NK-92 (cell line): ENCODE data around the gene GOLGA5.
"Not testable (repeated sequence)": the region's sequence is repeated elsewhere in the genome, so short reads cannot be mapped to it uniquely, and the experiment has no call there.

Source experiments
- DNase-seq: peaks from one replicate; lab custom pipeline; 2025; ENCODE audit not compliant: unreplicated experiment; lab: John Stamatoyannopoulos, UW

Gene GOLGA5

GRCh38 chr14:92793709-92794546 lies at the start of gene GOLGA5:
TSS of gene GOLGA5 (plus strand) at chr14:92794305. CDS start at chr14:92797438, 3,133 bp downstream.
- peak; percentile 91 for DNase-seq

- DNase-seq: no peak
These were observed 46.3 kb upstream of the GOLGA5 start for GRCh38 chr14:92747701-92748258.

GRCh38 chr14:92748259-92749016 lies 45.7 kb upstream of the GOLGA5 start, which contains the start of gene LGMN:
TSS of gene LGMN (minus strand) at chr14:92748627. CDS start at chr14:92732786, 15,841 bp downstream.
- peak; percentile 14 for DNase-seq

- DNase-seq: not testable (repeated sequence)
These were observed 43.8 kb upstream of the GOLGA5 start for GRCh38 chr14:92750222-92750728.

GRCh38 chr14:92750994-92751400 lies 43.1 kb upstream of the GOLGA5 start:
- no peak for DNase-seq

GRCh38 chr14:92751819-92752218 lies 42.3 kb upstream of the GOLGA5 start:
- DNase-seq: no peak

- DNase-seq: no peak
These were observed 40.9 kb upstream of the GOLGA5 start for GRCh38 chr14:92753250-92753649.

- DNase-seq: no peak
These were observed 39.1 kb upstream of the GOLGA5 start for GRCh38 chr14:92754966-92755365.

- no peak for DNase-seq
These were observed 38.6 kb upstream of the GOLGA5 start for GRCh38 chr14:92755495-92755894.

- DNase-seq: no peak
These were observed 37.7 kb upstream of the GOLGA5 start for GRCh38 chr14:92756446-92756845.

GRCh38 chr14:92759300-92759678 lies 34.8 kb upstream of the GOLGA5 start:
- DNase-seq: no peak

GRCh38 chr14:92759679-92760523 lies 34.2 kb upstream of the GOLGA5 start:
- DNase-seq: no peak

- no peak for DNase-seq
These were observed 33.6 kb upstream of the GOLGA5 start for GRCh38 chr14:92760524-92760805.

GRCh38 chr14:92763666-92764631 lies 30.2 kb upstream of the GOLGA5 start:
- DNase-seq: not testable (repeated sequence)

GRCh38 chr14:92768236-92768635 lies 25.9 kb upstream of the GOLGA5 start:
- not testable (repeated sequence) for DNase-seq

- no peak for DNase-seq
These were observed 25.3 kb upstream of the GOLGA5 start for GRCh38 chr14:92768795-92769194.

- DNase-seq: no peak
These were observed 23.6 kb upstream of the GOLGA5 start for GRCh38 chr14:92770484-92770883.

GRCh38 chr14:92774572-92774971 lies 19.5 kb upstream of the GOLGA5 start:
- DNase-seq: no peak

- not testable (repeated sequence) for DNase-seq
These were observed 18.8 kb upstream of the GOLGA5 start for GRCh38 chr14:92775292-92775691.
